Measurements from ENCODE around the gene WTIP.

DNA sequence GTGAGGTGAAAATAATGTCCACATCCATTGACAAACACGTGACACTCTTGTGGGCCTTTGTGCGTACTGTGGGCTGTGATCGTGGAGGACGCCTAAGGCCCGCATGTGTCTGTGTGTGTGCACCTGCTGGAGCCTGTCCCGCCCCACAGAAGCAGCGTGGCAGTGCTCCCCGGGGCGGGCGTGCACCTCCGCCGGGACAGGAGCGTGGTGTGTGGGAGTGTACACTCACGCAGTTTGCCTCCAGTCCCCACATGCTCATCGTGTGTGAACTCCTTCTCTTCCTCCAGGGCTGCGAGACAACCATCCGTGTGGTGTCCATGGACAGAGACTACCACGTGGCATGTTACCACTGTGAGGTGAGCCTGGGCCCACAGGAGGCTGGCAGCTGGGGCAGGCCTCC, 13.9 kb downstream of the WTIP start:
- TF ChIP-seq, protein P1, sequence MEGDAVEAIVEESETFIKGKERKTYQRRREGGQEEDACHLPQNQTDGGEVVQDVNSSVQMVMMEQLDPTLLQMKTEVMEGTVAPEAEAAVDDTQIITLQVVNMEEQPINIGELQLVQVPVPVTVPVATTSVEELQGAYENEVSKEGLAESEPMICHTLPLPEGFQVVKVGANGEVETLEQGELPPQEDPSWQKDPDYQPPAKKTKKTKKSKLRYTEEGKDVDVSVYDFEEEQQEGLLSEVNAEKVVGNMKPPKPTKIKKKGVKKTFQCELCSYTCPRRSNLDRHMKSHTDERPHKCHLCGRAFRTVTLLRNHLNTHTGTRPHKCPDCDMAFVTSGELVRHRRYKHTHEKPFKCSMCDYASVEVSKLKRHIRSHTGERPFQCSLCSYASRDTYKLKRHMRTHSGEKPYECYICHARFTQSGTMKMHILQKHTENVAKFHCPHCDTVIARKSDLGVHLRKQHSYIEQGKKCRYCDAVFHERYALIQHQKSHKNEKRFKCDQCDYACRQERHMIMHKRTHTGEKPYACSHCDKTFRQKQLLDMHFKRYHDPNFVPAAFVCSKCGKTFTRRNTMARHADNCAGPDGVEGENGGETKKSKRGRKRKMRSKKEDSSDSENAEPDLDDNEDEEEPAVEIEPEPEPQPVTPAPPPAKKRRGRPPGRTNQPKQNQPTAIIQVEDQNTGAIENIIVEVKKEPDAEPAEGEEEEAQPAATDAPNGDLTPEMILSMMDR (IDR thresholded peaks at IDR 0.05) = no peak
- no peak for TF ChIP-seq EZH2 (IDR thresholded peaks at IDR 0.05)
- TF ChIP-seq EZH2phosphoT487 (IDR thresholded peaks at IDR 0.05) = no peak
